ENCODE measurements around the gene ZMYND8.

Gene ZMYND8

GRCh38 chr20:47274401-47275108 is 81.9 kb downstream of the ZMYND8 start:
- TF ChIP-seq, protein P1, sequence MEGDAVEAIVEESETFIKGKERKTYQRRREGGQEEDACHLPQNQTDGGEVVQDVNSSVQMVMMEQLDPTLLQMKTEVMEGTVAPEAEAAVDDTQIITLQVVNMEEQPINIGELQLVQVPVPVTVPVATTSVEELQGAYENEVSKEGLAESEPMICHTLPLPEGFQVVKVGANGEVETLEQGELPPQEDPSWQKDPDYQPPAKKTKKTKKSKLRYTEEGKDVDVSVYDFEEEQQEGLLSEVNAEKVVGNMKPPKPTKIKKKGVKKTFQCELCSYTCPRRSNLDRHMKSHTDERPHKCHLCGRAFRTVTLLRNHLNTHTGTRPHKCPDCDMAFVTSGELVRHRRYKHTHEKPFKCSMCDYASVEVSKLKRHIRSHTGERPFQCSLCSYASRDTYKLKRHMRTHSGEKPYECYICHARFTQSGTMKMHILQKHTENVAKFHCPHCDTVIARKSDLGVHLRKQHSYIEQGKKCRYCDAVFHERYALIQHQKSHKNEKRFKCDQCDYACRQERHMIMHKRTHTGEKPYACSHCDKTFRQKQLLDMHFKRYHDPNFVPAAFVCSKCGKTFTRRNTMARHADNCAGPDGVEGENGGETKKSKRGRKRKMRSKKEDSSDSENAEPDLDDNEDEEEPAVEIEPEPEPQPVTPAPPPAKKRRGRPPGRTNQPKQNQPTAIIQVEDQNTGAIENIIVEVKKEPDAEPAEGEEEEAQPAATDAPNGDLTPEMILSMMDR (IDR thresholded peaks at IDR 0.05): no peak

GRCh38 chr20:47273591-47274235 is 82.8 kb downstream of the ZMYND8 start:
- TF ChIP-seq, protein P1 (IDR thresholded peaks at IDR 0.05): no peak

- TF ChIP-seq, protein P1 (IDR thresholded peaks at IDR 0.05): peak; percentile 89
Measured at GRCh38 chr20:47272893-47273590, 83.5 kb downstream of the ZMYND8 start.

GRCh38 chr20:47271046-47271615 is 85.4 kb downstream of the ZMYND8 start:
- TF ChIP-seq, protein P1 (IDR thresholded peaks at IDR 0.05): no peak

- TF ChIP-seq, protein P1 (IDR thresholded peaks at IDR 0.05): no peak
Measured at GRCh38 chr20:47269309-47270165, 87.0 kb downstream of the ZMYND8 start.

GRCh38 chr20:47267621-47268020 is 88.9 kb downstream of the ZMYND8 start:
- TF ChIP-seq, protein P1 (IDR thresholded peaks at IDR 0.05): no peak
